H9 (cell line): Measurements from ENCODE around the gene XPNPEP2. TPM values are rescaled to one million over a fixed set of nuclear protein-coding genes. Genes with fewer than 3 reads are reported as not detected.

Experiments
- DNase-seq: peaks from one replicate; pipeline ENCODE4 v3.0.0-alpha.2; 2017
- H2AFZ ChIP-seq: one replicate; pipeline ENCODE4 v1.6.1; 2013; ENCODE audit warnings: mild to moderate bottlenecking, low read length, control low read depth, moderate library complexity
- H2AK5ac ChIP-seq: 2 replicates; pipeline ENCODE4 v1.6.1; 2013; ENCODE audit warnings: low read length, control low read depth, mixed read lengths; ENCODE audit not compliant: insufficient read length
- H2BK120ac ChIP-seq: one replicate; pipeline ENCODE4 v1.6.1; 2013; ENCODE audit warnings: low read depth, mild to moderate bottlenecking, low read length, control low read depth, inconsistent platforms; ENCODE audit not compliant: poor library complexity, severe bottlenecking
- H2BK12ac ChIP-seq: 2 replicates; pipeline ENCODE4 v1.6.1; 2013; ENCODE audit warnings: low read length, control low read depth, mixed read lengths, low read depth; ENCODE audit not compliant: insufficient read length
- H2BK15ac ChIP-seq: 2 replicates; pipeline ENCODE4 v1.6.1; 2013; ENCODE audit warnings: low read depth, low read length, control low read depth
- H2BK20ac ChIP-seq: one replicate; pipeline ENCODE4 v1.6.1; 2013; ENCODE audit warnings: low read depth, mild to moderate bottlenecking, low read length, control low read depth, inconsistent platforms; ENCODE audit not compliant: poor library complexity, severe bottlenecking
- H2BK5ac ChIP-seq: 2 replicates; pipeline ENCODE4 v1.6.1; 2013; ENCODE audit warnings: low read length, control low read depth, mixed read lengths; ENCODE audit not compliant: insufficient read length
- H3K14ac ChIP-seq: 2 replicates; pipeline ENCODE4 v1.6.1; 2013; ENCODE audit warnings: low read length, control low read depth; ENCODE audit not compliant: insufficient read depth
- H3K18ac ChIP-seq: 2 replicates; pipeline ENCODE4 v1.6.1; 2013; ENCODE audit warnings: low read depth, mild to moderate bottlenecking, mixed read lengths, low read length, control low read depth; ENCODE audit not compliant: insufficient read length
- H3K23ac ChIP-seq: 2 replicates; pipeline ENCODE4 v1.6.1; 2013; ENCODE audit warnings: low read length, control low read depth, mixed read lengths, low read depth; ENCODE audit not compliant: insufficient read length
- H3K23me2 ChIP-seq: 2 replicates; pipeline ENCODE4 v1.6.1; 2013; ENCODE audit warnings: low read depth, mild to moderate bottlenecking, mixed read lengths, low read length, control low read depth; ENCODE audit not compliant: insufficient read length, poor library complexity, severe bottlenecking
- H3K27ac ChIP-seq: 2 replicates; pipeline ENCODE4 v1.5.1; 2013; ENCODE audit warnings: low read length, control low read depth, mixed read lengths, low read depth; ENCODE audit not compliant: insufficient read length
- H3K27me3 ChIP-seq: 2 replicates; pipeline ENCODE4 v1.6.1; 2013; ENCODE audit warnings: low read length, control low read depth, inconsistent platforms; ENCODE audit not compliant: insufficient read depth
- H3K4ac ChIP-seq: 2 replicates; pipeline ENCODE4 v1.6.1; 2013; ENCODE audit warnings: low read depth, mild to moderate bottlenecking, control low read depth, inconsistent platforms, low read length, moderate library complexity
- H3K4me1 ChIP-seq: 2 replicates; pipeline ENCODE4 v1.6.1; 2013; ENCODE audit warnings: low read length, control low read depth, inconsistent platforms; ENCODE audit not compliant: insufficient read depth
- H3K4me2 ChIP-seq: 2 replicates; pipeline ENCODE4 v1.6.1; 2013; ENCODE audit warnings: low read length, control low read depth, mixed read lengths; ENCODE audit not compliant: insufficient read length, insufficient read depth
- H3K56ac ChIP-seq: 2 replicates; pipeline ENCODE4 v1.6.1; 2013; ENCODE audit warnings: low read depth, mild to moderate bottlenecking, mixed read lengths, low read length, control low read depth; ENCODE audit not compliant: insufficient read length
- H3K79me1 ChIP-seq: 2 replicates; pipeline ENCODE4 v1.6.1; 2013; ENCODE audit warnings: low read depth, mild to moderate bottlenecking, moderate library complexity, low read length, control low read depth, inconsistent platforms; ENCODE audit not compliant: insufficient read depth, poor library complexity, severe bottlenecking
- H3K79me2 ChIP-seq: 2 replicates; pipeline ENCODE4 v1.6.1; 2013; ENCODE audit warnings: low read length, control low read depth, inconsistent platforms; ENCODE audit not compliant: insufficient read depth
- H3K9ac ChIP-seq: 2 replicates; pipeline ENCODE4 v1.6.1; 2013; ENCODE audit warnings: low read length, control low read depth, mixed read lengths; ENCODE audit not compliant: insufficient read length; ENCODE audit errors: extremely low read depth
- H3K9me3 ChIP-seq: one replicate; pipeline ENCODE4 v1.6.1; 2013; ENCODE audit warnings: low read depth, low read length, inconsistent platforms; ENCODE audit not compliant: control insufficient read depth
- H3T11ph ChIP-seq: one replicate; pipeline ENCODE4 v1.6.1; 2013; ENCODE audit warnings: mild to moderate bottlenecking, low read length, control low read depth, inconsistent platforms
- H4K20me1 ChIP-seq: one replicate; pipeline ENCODE4 v1.6.1; 2013; ENCODE audit not compliant: control insufficient read depth, insufficient read length, insufficient read depth
- H4K5ac ChIP-seq: 2 replicates; pipeline ENCODE4 v1.6.1; 2013; ENCODE audit warnings: low read depth, mild to moderate bottlenecking, mixed read lengths, low read length, control low read depth; ENCODE audit not compliant: insufficient read length
- H4K8ac ChIP-seq: replicated peaks from 2 replicates; pipeline ENCODE4 v1.6.1; 2013; ENCODE audit warnings: low read length, control low read depth, mixed read lengths, low read depth; ENCODE audit not compliant: insufficient read length
- H4K91ac ChIP-seq: 2 replicates; pipeline ENCODE4 v1.6.1; 2013; ENCODE audit warnings: low read depth, mild to moderate bottlenecking, moderate library complexity, mixed read lengths, low read length, control low read depth; ENCODE audit not compliant: insufficient read length
- H3K27ac Mint-ChIP-seq, 3 experiments: 2 replicates in 2 of 3; 3 replicates in 1 of 3; pipeline ENCODE4 v1.8.0; 2020 to 2021; ENCODE audit warnings: mixed read lengths in 3 of 3, mild to moderate bottlenecking in 1 of 3, moderate library complexity in 1 of 3
- H3K27me3 Mint-ChIP-seq: 2 replicates; pipeline ENCODE4 v1.8.0; 2021; ENCODE audit warnings: low read depth, mild to moderate bottlenecking, moderate library complexity, mixed read lengths
- H3K36me3 Mint-ChIP-seq, 3 experiments: 2 replicates in 2 of 3; 3 replicates in 1 of 3; pipeline ENCODE4 v1.8.0; 2020 to 2021; ENCODE audit warnings: low read depth in 3 of 3, mixed read lengths in 3 of 3; ENCODE audit not compliant: insufficient read depth in 1 of 3
- H3K4me1 Mint-ChIP-seq, 2 experiments: 2 replicates each; pipeline ENCODE4 v1.8.0; 2020; ENCODE audit warnings: mixed read lengths in 2 of 2
- H3K4me3 Mint-ChIP-seq, 2 experiments: 2 replicates in 1 of 2; 3 replicates in 1 of 2; pipeline ENCODE4 v1.8.0; 2020 to 2021; ENCODE audit warnings: mild to moderate bottlenecking in 2 of 2, mixed read lengths in 2 of 2, moderate library complexity in 1 of 2
- H3K9me3 Mint-ChIP-seq, 2 experiments: 2 replicates in 1 of 2; 3 replicates in 1 of 2; pipeline ENCODE4 v1.8.0; 2020; ENCODE audit warnings: mild to moderate bottlenecking in 2 of 2, mixed read lengths in 2 of 2, moderate library complexity in 1 of 2
- WGBS: extraction: QIAGEN DNeasy Blood & Tissue Kit; methylation state at CpG from one replicate; pipeline ENCODE4 v1.1.7; 2013; ENCODE audit warnings: missing lambda C conversion rate, low lambda C conversion rate, mixed read lengths; ENCODE audit not compliant: insufficient read length; ENCODE audit errors: extremely low coverage; 5-methylcytosine and 5-hydroxymethylcytosine counted together
- total RNA-seq: library from RNA; stranded (reverse); gene quantifications from 2 replicates; pipeline ENCODE4 v1.2.1, GENCODE V29; 2021
- TF ChIP-seq, protein P1 (sequence below): fragments of 200-600 bp; sonication (generic); conservative IDR thresholded peaks from 3 replicates; pipeline ENCODE4 v1.8.0; 2021; ENCODE audit warnings: antibody characterized with exemption, mild to moderate bottlenecking

XPNPEP2 gene
- total RNA-seq, 1 experiment from 2014 or later = 0.11 TPM

GRCh38 chrX:129732857-129733256 lies 5.9 kb upstream of the XPNPEP2 start:
- H3K27ac Mint-ChIP-seq = no peak overlapping the region
- no peaks in the 10 kb centered on the region for H4K20me1 ChIP-seq
- H3K79me2 ChIP-seq = no peaks in the 10 kb centered on the region
- H2BK12ac ChIP-seq = no peak overlapping the region
- no peak overlapping the region for H2BK20ac ChIP-seq
- H3K9me3 Mint-ChIP-seq = peaks cover 0 to 49% of the 10 kb centered on the region in 2 experiments; a peak in 2 of 5 replicates
- no peak overlapping the region for H2BK120ac ChIP-seq
- H3K27ac ChIP-seq = no peak overlapping the region
- no peak overlapping the region for H3K56ac ChIP-seq
- no peak overlapping the region for H4K5ac ChIP-seq
- H3K27me3 ChIP-seq = no peaks in the 10 kb centered on the region
- peaks cover 0 to 3% (median 0%) of the 10 kb centered on the region in 3 experiments; a peak in 1 of 7 replicates for H3K36me3 Mint-ChIP-seq
- H3K4me1 ChIP-seq = no peaks in the 10 kb centered on the region; the same call in 1 of the 2 replicates
- peaks cover 8% of the 10 kb centered on the region for H3K9me3 ChIP-seq
- H3K27me3 Mint-ChIP-seq = peaks cover 16% of the 10 kb centered on the region
- peaks cover 3 to 7% of the 10 kb centered on the region in 2 experiments; a peak in 3 of 4 replicates for H3K4me1 Mint-ChIP-seq
- no peak overlapping the region for H3K9ac ChIP-seq
- H3T11ph ChIP-seq = no peak overlapping the region
- H2AFZ ChIP-seq = no peak overlapping the region
- H3K4me2 ChIP-seq = no peak overlapping the region
- H3K18ac ChIP-seq = no peak overlapping the region
- no peaks in the 10 kb centered on the region for H3K23me2 ChIP-seq
- H4K8ac ChIP-seq = no peak overlapping the region
- H3K14ac ChIP-seq = no peak overlapping the region
- H2BK15ac ChIP-seq = no peak overlapping the region
- no peak overlapping the region for H3K23ac ChIP-seq
- no peaks in the 10 kb centered on the region for H3K79me1 ChIP-seq
- no peak overlapping the region for H2AK5ac ChIP-seq
- DNase-seq = no peak
- H3K4me3 Mint-ChIP-seq = no peak overlapping the region
- H2BK5ac ChIP-seq = no peak overlapping the region
- H3K4ac ChIP-seq = no peak overlapping the region
- TF ChIP-seq, protein P1, sequence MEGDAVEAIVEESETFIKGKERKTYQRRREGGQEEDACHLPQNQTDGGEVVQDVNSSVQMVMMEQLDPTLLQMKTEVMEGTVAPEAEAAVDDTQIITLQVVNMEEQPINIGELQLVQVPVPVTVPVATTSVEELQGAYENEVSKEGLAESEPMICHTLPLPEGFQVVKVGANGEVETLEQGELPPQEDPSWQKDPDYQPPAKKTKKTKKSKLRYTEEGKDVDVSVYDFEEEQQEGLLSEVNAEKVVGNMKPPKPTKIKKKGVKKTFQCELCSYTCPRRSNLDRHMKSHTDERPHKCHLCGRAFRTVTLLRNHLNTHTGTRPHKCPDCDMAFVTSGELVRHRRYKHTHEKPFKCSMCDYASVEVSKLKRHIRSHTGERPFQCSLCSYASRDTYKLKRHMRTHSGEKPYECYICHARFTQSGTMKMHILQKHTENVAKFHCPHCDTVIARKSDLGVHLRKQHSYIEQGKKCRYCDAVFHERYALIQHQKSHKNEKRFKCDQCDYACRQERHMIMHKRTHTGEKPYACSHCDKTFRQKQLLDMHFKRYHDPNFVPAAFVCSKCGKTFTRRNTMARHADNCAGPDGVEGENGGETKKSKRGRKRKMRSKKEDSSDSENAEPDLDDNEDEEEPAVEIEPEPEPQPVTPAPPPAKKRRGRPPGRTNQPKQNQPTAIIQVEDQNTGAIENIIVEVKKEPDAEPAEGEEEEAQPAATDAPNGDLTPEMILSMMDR = no peak
- no CpG with 5 or more reads among the region's 2 CpGs for WGBS
- H4K91ac ChIP-seq = no peak overlapping the region
